Left colon (tissue), 2 donors: ENCODE measurements around the gene PILRA. TPM values are rescaled to one million over a fixed set of nuclear protein-coding genes. Genes with fewer than 3 reads are reported as not detected.
"Not testable (repeated sequence)": the region's sequence is repeated elsewhere in the genome, so short reads cannot be mapped to it uniquely, and the experiment has no call there.

Experiments
- ATAC-seq: fragments of 200-7000 bp; cut with Tn5 transposase; one replicate; pipeline ENCODE4 v1.9.1; 2020; ENCODE audit warnings: mild to moderate bottlenecking, moderate library complexity
- DNase-seq, 2 donors: peaks; one replicate each; pipeline ENCODE4 v3.0.0-alpha.2; 2020
- intact Hi-C, 2 donors: fragments of 100-400 bp; cut with DNase I in 1 of 2; cut with micrococcal nuclease in 1 of 2; formaldehyde crosslinking; loops; one replicate each; pipeline versions ENCODE4 v1.11.2 to v1.14.0; 2022; cut with DNase I, micrococcal nuclease
- long read RNA-seq: library from polyadenylated mRNA; unstranded; transcript quantifications from one replicate; pipeline ENCODE4 v2.0.0, GENCODE V29; 2021
- total RNA-seq, 2 donors: library from RNA; stranded (reverse); fragmentation: NEBNext Ultra II Directional; extraction: Animal tissue kit (Norgen Biotek cat#: 25700); gene quantifications; one replicate each; pipeline ENCODE4 v1.2.1, GENCODE V29; 2021
- donor health status: DM: no; HTN: no; CAD: no.
- donor health status: DM: yes; HTN: yes; CAD: no.

Gene PILRA
- total RNA-seq: 1 to 10 TPM; 1.9 to 5.2 TPM
- long read RNA-seq, partial matches to known transcripts: 0 of 1 reads
- long read RNA-seq, other reads (novel, unspliced or antisense): 0 of 1 reads

- DNase-seq (no peak), ATAC-seq (no peak)
- intact Hi-C loops: no loop called here
These were observed at the start of gene PILRA for GRCh38 chr7:100373261-100373831. Gene PILRA (plus strand): TSS chr7:100373487. CDS start chr7:100373657, 170 bp downstream.

DNA sequence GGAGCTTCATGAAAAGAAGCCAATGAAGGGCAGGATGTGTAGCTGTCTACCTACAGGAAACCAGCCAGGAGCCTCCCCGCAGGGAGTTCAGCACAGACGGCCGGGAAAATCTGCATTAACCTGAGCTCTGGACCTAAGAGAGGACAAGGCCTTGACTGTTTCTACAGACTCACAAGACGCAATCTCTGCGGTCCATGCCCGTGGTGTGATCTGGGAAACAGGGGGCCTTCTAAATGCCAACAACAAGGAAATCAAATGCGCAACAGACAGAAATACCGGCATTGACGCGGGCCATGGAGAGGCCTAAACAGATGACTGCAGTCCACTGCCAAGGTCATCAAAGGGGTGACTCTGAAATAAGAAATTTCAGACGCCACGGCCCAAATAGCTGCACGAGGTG lies 49.1 kb upstream of the PILRA start:
- DNase-seq, intact Hi-C loops, ATAC-seq: not testable (repeated sequence)

DNA sequence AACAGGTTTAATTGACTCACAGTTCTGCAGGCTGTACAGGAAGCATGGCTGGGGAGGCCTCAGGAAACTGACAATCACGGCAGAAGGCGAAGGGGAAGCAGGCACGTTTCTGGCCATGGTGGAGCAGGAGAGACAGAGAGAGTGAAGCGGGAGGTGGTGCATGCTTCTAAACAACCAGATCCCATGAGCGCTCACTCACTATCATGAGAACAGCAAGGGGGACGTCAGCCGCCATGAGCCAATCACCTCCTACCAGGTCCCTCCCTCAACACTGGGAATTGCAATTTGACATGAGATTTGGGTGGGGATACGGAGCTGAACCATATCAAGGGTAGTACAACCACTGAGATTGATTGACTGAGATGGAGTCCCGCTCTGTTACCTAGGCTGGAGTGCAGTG lies 47.6 kb upstream of the PILRA start:
- ATAC-seq, intact Hi-C loops: not testable (repeated sequence)

GRCh38 chr7:100326914-100327313 lies 46.4 kb upstream of the PILRA start:
- ATAC-seq, intact Hi-C loops, DNase-seq: not testable (repeated sequence)

More for the DNA sequence above, 47.6 kb upstream of the PILRA start:
- DNase-seq: not testable (repeated sequence)

GRCh38 chr7:100335566-100336466 lies 37.5 kb upstream of the PILRA start:
- intact Hi-C loops: not testable (repeated sequence)
- DNase-seq: peak; percentile 93
- ATAC-seq: peak; percentile 95

GRCh38 chr7:100338083-100338696 lies 35.1 kb upstream of the PILRA start:
- intact Hi-C loops, ATAC-seq: not testable (repeated sequence)

DNA sequence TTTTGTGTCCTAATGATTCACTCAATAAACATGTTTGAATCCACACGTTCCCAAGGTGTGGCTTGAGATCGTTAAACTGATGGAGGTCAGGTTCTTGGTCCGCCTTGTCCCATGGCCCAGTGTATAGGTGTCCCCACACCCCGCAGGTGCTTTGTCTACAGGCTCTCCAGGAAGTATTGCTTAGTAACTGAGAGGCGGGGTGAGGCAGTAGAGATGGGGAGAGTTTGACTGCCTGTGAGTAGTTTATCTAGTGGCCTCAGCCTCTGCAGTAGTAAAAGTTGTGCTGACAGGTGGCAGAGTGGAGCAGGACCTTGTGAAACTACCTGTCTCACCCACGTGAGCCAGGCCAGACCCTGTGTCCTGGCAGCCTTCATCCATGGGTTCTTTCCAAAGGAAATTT lies 32.0 kb upstream of the PILRA start:
- intact Hi-C loops: not testable (repeated sequence)
- peak; percentile 93 for ATAC-seq
- peak; percentile 61 to 84 for DNase-seq

More at GRCh38 chr7:100338083-100338696, 35.1 kb upstream of the PILRA start:
- not testable (repeated sequence) for DNase-seq

GRCh38 chr7:100342765-100343164 lies 30.5 kb upstream of the PILRA start:
- ATAC-seq: no peak
- intact Hi-C loops: no loop called here

DNA sequence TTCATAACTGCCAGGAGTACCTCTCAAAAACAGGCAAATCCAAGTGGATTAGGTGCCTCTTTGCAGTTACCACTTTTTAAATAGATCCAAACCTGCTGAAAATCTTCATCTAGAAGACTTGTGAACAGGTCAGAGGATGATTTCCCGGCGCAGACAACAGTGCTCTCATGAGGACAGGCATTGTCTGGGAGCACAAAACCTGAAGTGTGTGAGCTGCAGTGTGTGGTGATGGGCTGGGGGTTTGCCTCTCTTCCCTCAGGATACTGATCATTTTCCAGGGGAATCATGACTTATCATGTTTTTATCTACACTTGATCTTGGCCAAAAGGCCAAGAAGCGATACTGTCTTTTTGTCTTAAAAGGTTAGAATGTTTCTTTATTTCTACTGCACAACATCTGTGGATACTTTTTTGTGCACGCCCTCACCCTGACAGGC lies 29.1 kb upstream of the PILRA start:
- DNase-seq, intact Hi-C loops, ATAC-seq: not testable (repeated sequence)

More at GRCh38 chr7:100342765-100343164, 30.5 kb upstream of the PILRA start:
- no peak for DNase-seq

DNA sequence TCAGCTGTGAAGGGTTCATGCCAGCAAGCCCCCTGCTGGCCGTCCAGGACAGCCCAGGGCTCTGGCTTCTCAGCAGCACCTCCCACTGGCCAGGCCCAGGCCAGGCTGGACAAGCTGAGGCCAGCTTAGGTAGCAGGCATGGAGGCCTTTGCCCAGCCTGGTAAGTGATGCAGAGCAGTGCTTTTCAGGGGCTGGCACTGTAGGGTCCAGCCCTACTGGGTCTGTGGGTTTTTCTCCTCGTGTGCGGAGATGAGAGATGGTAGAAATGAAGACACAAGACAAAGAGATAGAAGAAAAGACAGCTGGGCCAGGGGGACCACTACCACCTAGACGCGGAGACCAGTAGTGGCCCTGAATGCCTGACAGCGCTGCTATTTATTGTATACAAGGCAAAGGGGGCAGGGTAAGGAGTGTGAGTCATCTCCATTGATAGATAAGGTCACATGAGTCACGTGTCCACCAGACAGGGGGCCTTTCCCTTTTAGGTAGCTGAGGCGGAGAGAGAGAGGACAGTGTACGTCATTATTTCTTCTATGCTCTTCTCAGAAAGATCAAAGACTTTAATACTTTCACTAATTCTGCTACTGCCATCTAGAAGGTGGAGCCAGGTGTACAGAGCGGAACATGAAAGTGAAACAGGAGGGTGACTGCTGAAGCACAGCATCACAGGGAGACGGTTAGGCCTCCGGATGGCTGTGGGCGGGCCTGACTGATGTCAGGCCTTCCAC lies 28.6 kb upstream of the PILRA start:
- intact Hi-C loops: not testable (repeated sequence)
- DNase-seq (peak; percentile 34 to 47), ATAC-seq (peak; percentile 71)

- DNase-seq (peak; percentile 62 to 84), ATAC-seq (peak; percentile 29)
- intact Hi-C loops: not testable (repeated sequence)
These were observed 28.0 kb upstream of the PILRA start for GRCh38 chr7:100345288-100345672.

- ATAC-seq (no peak), DNase-seq (no peak)
- intact Hi-C loops: no loop called here
These were observed 26.4 kb upstream of the PILRA start for GRCh38 chr7:100346921-100347320.

GRCh38 chr7:100348805-100349204 lies 24.5 kb upstream of the PILRA start:
- no peak for DNase-seq
- no peak for ATAC-seq
- intact Hi-C loops: no loop called here

DNA sequence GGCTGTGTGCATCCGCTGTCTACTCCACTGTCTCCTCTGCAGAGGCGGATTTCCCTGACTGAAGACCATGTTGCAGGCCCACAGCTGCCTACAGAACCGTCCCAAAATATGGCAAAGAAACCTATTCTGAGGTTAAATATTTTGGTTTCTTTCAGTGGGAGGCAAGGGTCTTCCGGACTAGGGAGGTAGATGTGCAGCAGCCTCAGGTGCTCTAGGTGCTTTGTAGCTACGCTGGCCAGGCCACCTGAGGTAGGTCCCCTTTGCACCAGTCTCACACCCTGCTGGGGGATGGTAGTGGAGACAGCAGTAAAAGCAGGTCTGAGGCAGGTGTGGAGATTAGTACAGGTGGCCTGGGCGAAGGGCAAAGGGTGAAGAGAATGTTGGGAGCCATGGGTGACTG lies 23.5 kb upstream of the PILRA start:
- intact Hi-C loops: no loop called here
- no peak for DNase-seq
- no peak for ATAC-seq

- DNase-seq: no peak
- ATAC-seq: no peak
- intact Hi-C loops: no loop called here
These were observed 21.6 kb upstream of the PILRA start for GRCh38 chr7:100351657-100352058.

- DNase-seq, intact Hi-C loops: not testable (repeated sequence)
- ATAC-seq: peak; percentile 12
These were observed 21.0 kb upstream of the PILRA start for GRCh38 chr7:100352230-100352781.

GRCh38 chr7:100352984-100353684 lies 20.2 kb upstream of the PILRA start:
- ATAC-seq (no peak), DNase-seq (no peak)
- intact Hi-C loops: no loop called here
